Stimulated activated CD4-positive, alpha-beta T cell treated with anti-CD3 and anti-CD28 coated beads, Interleukin-4, amount 100 ng/mL, for 1 hour (primary cell): ENCODE data around the gene VWA1.
"Not testable (repeated sequence)": the region's sequence is repeated elsewhere in the genome, so short reads cannot be mapped to it uniquely, and the experiment has no call there.

ENCODE experiments used
- DNase-seq: peaks from one replicate; pipeline ENCODE4 v3.0.0-alpha.2; 2020

VWA1 gene, protein sequence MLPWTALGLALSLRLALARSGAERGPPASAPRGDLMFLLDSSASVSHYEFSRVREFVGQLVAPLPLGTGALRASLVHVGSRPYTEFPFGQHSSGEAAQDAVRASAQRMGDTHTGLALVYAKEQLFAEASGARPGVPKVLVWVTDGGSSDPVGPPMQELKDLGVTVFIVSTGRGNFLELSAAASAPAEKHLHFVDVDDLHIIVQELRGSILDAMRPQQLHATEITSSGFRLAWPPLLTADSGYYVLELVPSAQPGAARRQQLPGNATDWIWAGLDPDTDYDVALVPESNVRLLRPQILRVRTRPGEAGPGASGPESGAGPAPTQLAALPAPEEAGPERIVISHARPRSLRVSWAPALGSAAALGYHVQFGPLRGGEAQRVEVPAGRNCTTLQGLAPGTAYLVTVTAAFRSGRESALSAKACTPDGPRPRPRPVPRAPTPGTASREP

GRCh38 chr1:1435106-1435903, at the start of gene VWA1:
VWA1 (plus strand) TSS chr1:1435690; CDS start chr1:1435749, 59 bp downstream.
- DNase-seq = peak; percentile 71

DNA sequence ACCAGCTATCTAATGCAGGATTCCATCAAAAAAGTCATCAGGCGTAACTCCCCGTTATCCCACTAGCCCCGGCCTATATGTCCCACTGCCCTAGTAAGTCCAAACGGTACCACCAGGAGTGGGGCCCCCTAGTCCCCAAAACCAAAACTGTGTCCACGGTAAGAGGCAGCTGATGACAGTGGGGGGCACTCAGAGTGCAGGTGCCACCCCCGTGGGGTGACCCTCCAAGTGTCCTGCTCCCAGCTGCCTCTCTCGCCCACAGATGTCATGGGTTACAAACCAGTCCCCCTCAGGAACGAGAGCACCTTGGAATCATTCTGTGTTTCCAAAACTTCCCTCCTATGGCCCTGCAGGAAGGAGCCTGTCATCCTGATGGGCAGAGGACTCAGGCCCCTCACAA, 49.6 kb upstream of the VWA1 start:
- DNase-seq = no peak

DNA sequence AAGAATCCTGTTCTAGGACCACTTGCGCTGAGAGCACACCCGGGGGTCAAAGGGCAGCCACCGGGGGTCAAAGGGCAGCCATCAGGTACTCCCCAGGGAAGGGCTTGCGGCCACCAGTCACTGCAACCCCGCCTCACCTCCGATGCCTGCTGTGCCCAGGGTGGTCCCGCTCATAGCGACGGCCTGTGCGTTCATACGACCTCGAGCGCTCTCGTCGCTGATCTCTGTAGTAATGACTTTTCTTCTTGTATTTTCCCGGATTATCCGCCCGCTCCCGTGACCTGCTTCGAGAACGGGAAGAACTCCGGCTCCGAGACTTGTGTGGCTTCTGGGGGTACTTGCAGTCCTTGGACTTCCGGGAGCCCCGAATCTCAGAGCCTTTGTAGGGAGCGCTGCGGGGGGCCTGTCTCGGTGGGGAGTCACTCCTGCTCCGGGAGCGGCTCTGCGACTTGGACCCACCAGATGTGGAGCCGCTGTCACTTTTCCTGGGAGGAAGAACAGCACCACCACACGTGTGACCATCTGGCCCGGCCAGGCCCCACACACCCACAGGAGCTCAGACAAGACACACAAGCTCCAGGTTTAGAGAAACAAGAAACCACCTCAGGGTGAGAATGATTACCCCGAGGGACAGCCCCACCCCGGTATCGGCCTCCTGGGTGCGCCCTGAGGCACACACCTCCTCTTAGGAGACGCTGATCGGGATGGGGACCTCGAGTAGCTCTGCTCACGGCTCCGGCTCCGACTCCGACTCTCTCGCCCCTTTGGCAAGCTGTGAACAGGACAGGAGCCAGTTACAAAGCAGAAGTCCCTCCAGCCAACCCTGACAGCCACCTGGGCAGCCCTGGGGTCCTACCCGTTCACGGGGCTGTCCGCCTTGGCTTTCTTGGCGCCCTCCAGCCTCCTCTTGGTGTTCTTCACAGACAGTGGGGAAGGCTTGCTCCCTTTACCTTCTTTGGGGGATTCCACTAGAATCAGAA, 48.1 kb upstream of the VWA1 start:
- no peak for DNase-seq

DNA sequence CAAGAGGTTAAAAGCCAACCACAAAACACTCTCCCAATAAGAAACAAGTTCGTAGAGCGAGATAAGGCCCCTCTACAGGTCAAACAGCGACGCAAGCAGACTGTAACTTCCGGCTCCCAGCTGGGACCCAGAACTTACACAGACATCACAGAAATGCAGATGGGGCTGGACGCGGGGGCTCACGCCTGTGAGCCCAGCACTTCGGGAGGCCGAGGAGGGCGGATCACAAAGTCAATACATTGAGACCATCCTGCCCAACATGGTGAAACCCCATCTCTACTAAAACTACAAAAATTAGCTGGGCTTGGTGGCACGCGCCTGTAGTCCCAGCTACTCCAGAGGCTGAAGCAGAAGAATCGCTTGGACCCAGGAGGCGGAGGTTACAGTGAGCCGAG, 47.4 kb upstream of the VWA1 start:
- DNase-seq = no peak

DNA sequence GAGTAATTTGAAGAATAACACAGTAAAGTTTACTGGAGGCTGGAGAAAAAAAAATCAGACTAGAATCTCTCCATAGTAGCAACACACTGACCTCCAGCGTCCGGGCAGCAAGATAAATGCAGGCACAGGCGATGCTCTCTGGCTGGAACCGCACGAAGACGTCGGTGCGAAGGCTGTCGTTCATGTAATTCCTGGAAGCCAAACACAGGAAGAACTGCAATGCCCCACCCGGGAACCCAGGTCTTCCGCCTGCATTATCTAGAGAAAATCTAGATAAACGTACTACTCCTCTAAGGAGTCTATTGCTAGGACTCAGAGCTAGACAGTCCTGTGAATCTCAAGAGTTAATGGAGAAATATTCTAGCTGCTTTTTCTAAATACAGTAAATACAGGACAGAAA, 44.8 kb upstream of the VWA1 start:
- no peak for DNase-seq

GRCh38 chr1:1391225-1391624, 44.3 kb upstream of the VWA1 start:
- DNase-seq = no peak

DNA sequence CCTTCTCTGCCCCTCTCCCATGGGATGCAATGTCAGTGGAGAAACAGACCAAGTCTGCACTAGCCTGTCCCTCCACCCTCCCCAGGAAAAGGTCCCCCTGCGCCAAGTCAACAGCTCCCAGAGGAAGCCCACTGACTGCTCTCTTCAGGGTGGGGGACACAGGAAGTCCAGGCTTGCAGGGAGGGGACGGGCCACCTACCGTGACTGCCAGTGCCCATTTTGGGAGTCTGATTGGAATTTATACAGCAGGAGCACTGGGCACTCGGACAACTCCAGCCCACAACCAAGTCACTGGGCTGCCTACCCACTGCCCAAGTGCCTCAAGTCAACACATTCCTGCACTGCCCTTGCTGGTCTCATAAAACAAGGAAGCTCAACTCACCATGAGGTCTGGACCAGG, 42.5 kb upstream of the VWA1 start:
- no peak for DNase-seq

DNA sequence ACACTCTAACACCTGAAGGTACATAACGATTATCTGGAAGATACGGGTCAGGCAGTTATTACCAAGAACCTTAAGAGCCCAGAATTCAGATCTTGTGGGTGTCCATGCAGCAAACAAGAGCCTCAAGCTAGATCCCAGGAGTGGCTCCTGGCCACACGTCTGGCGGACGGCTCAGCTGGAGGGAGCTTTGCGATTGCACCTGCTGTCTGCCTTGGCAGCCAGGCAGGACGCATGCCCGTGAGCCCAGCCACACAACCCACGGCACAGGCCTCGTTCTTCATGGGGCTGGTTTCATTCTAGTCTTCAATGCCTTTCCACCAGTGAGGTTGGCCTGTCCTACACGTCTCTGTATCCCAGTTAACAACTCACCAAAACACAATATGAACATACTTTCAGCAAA, 42.1 kb upstream of the VWA1 start:
- DNase-seq = no peak

GRCh38 chr1:1394116-1394515, 41.4 kb upstream of the VWA1 start:
- DNase-seq = no peak

- DNase-seq = no peak
Observed at GRCh38 chr1:1395166-1395565, 40.3 kb upstream of the VWA1 start.

DNA sequence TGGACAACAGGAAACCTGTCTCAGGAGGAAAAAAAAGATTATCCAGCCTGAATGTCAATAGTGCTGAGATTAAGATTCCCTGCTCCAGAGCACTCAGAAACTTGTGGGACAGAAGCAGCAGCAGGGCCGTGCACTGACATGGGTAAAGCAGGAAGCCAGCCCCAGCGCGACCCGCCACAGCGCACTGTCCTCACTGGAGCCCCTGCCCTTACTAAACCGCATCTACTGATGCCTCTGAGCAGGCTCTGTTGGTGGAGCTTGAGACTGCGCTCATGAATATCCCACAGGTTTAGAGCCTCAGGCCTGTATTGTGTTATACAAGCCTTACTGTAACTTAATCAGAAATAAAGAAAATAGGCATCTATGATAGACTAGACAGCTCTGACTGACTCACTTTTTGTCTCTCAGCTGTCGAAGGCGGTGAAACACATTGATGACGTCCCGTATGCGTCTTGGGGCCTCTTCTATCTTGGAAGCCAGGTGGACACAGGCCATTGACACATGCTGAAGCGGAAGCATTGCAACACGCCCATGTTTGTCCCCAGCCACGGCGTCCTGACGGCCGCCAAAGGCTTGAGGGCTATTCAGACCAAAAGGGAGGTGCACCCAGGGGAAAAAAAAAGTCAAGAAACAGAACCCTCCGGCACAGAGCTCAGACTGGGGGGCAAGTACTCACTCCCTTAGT, 37.5 kb upstream of the VWA1 start:
- no peak for DNase-seq

DNA sequence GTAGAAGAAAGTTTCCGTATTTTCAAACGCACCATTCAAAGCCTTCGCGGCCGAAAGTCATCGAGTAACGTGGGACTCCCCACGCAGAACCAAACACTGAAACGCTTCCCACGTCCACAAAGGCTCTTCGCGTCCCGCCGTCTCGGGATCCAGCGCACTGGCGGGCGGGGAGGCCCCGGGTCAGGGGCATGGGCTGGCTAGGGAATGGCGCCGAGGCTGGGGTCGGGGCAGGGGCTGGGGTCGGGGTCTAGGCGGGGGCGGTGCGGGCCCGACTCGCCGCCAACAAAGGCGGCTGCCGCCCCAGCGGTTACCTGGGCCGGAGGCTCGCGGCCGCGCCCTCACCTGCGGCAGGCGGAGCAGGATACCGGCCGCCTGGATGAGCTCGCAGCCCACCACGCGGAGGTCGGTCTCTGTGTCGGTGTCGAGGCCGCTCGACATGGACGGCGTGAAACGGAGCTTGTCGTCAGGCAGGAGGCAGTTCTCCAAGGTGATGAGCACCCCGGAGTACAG, 36.8 kb upstream of the VWA1 start:
- DNase-seq = no peak

GRCh38 chr1:1399187-1399871, 36.2 kb upstream of the VWA1 start, which contains the start of gene CCNL2:
CCNL2 (minus strand) TSS chr1:1399335; CDS start chr1:1399306, 29 bp downstream.
- DNase-seq = peak; percentile 100

GRCh38 chr1:1399872-1400575, 35.5 kb upstream of the VWA1 start:
- DNase-seq = peak; percentile 33

DNA sequence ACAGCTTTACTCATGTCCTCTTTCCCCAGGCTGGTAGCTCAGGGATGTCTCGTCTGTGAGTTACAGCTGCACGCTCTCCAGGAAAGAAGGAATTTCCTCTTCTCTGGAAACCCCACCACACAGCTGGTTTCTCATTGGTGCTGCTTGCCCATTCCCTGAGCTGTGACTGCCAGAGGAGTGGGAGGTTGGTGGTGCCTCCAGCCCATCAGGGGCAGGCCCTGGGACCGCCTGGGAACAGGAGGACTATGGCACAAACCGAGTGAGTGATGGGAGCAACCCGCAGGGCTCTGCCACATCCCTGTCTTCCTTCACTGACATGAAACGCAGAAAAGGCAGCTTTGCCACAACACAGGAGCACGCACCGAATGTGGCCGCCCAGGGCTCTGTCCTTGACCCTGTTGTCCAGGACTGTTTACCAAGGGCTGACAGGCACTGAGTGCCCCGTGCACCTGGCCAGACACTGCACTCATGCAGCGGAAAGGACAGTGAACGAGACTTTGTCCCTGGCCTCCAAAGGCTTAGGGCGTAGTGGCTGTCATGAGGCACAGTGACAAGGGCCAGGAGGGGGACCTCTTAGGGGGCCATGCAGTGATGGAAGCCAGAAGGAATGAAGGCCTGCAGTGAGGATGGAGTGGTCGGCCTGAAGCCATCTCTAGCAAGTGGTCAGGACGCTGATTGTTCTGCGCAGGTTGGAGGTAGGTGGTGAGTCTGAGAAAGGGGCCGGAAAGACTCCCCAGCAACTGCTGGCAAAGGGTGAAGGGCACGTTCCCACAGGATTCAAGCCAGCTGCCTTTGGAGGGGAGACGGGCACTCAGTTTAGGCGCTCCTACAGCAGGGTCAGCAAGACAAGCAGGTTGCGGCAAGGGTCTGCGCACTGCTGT, 34.7 kb upstream of the VWA1 start:
- DNase-seq = no peak

- no peak for DNase-seq
Observed at GRCh38 chr1:1401457-1402010, 34.0 kb upstream of the VWA1 start.

GRCh38 chr1:1402072-1402900, 33.2 kb upstream of the VWA1 start:
- DNase-seq = peak; percentile 51

GRCh38 chr1:1402901-1403392, 32.5 kb upstream of the VWA1 start:
- DNase-seq = not testable (repeated sequence)
